ENCODE measurements around the gene BCOR.

BCOR gene

DNA sequence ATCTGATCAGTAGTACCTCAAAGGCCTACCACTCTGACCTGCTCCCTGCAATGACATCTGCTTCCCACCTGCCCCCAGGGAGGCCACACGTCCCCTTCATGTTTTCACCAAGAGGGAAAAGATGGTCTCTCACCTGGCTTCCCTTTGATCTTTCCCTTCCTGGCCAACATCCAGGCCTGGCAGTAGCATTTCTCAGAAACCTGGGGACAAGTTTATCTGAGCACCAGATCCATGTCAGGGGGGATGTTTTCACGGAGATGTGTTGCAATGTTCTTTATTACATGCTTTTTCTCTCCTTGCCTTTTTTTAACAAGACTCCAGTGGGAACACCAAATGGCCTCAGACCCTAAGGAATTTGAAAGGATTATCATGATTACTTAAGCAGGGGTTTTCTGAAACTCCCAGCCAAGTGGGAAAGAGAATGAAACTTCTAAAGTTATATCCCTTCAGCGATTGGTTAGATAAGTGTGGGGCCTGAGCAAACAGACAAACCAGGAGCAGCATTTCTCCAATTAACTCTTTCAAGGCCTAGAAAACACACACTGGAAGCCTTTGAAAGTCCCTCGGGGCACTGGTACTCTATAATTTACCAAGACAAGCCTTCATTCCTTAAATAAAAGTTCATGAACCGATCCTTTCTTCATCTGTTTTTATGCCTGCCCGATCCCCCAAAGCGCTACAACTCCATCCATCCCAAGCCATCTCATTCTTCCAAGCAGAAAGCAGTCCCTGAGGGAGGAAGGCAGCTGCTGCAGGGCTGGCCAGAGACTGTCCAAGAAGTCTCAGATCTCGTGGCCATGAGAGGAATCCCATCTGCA is 94.1 kb downstream of the BCOR start:
- no peak for DNase-seq (ENCODE audit: low read depth)

GRCh38 chrX:40003071-40003427 is 94.7 kb downstream of the BCOR start:
- DNase-seq (ENCODE audit: low read depth) = no peak

All from activated T-cell treated with anti-CD3 and anti-CD28 coated beads for 24 hours (primary cell).